Caco-2 (cell line): Measurements from ENCODE around the gene TWIST1. TPM values are rescaled to one million over a fixed set of nuclear protein-coding genes. Genes with fewer than 3 reads are reported as not detected.

Source experiments
- BruUV-seq: library from RNA; stranded (reverse); fragments of 400-500 nt; replicated peaks from 2 replicates; lab custom pipeline; 2021; lab: Mats Ljungman, UMichigan
- CTCF ChIA-PET: fragments of 300-600 bp; sonication (Branson Sonifier 250); formaldehyde crosslinking; loops from one replicate; lab custom pipeline; 2022; ENCODE audit warnings: antibody characterized with exemption; lab: Charles Lee
- POLR2A ChIA-PET: fragments of 300-600 bp; sonication (Branson Sonifier 250); formaldehyde crosslinking; loops from one replicate; lab custom pipeline; 2022; ENCODE audit warnings: antibody characterized with exemption; lab: Charles Lee
- DNase-seq, 2 experiments: peaks; one replicate each; pipeline versions ENCODE4 v3.0.0 to v3.0.0-alpha.2; 2020 to 2022
- H3K27me3 ChIP-seq: replicated peaks from 2 replicates; pipeline ENCODE4 v1.6.0; 2011; ENCODE audit warnings: low read length; ENCODE audit not compliant: control insufficient read depth, insufficient read depth
- H3K36me3 ChIP-seq: 2 replicates; pipeline ENCODE4 v1.5.1; 2011; ENCODE audit warnings: low read length; ENCODE audit not compliant: control insufficient read depth, insufficient read depth
- H3K4me1 ChIP-seq: fragments of 250-450 bp; sonication (Bioruptor Pico); 2 replicates; pipeline ENCODE4 v1.5.1; 2020; ENCODE audit warnings: mild to moderate bottlenecking
- H3K4me3 ChIP-seq: 2 replicates; pipeline ENCODE4 v1.5.1; 2011; ENCODE audit warnings: low read depth, mild to moderate bottlenecking, control low read depth, low read length
- H3K9me3 ChIP-seq: fragments of 250-450 bp; sonication (Bioruptor Pico); 2 replicates; pipeline ENCODE4 v1.5.1; 2020; ENCODE audit warnings: mild to moderate bottlenecking, moderate library complexity
- H3K27ac Mint-ChIP-seq: one replicate; pipeline ENCODE4 v1.8.0; 2022; ENCODE audit warnings: mixed read lengths; ENCODE audit not compliant: unreplicated experiment
- H3K27me3 Mint-ChIP-seq: one replicate; pipeline ENCODE4 v1.8.0; 2022; ENCODE audit warnings: mixed read lengths; ENCODE audit not compliant: insufficient read depth, unreplicated experiment
- H3K36me3 Mint-ChIP-seq: one replicate; pipeline ENCODE4 v1.8.0; 2022; ENCODE audit warnings: mild to moderate bottlenecking, mixed read lengths; ENCODE audit not compliant: insufficient read depth, unreplicated experiment
- H3K4me1 Mint-ChIP-seq: one replicate; pipeline ENCODE4 v1.8.0; 2022; ENCODE audit warnings: low read depth, mixed read lengths; ENCODE audit not compliant: unreplicated experiment
- H3K4me3 Mint-ChIP-seq: one replicate; pipeline ENCODE4 v1.8.0; 2022; ENCODE audit warnings: mild to moderate bottlenecking, moderate library complexity, mixed read lengths; ENCODE audit not compliant: unreplicated experiment
- H3K9me3 Mint-ChIP-seq: one replicate; pipeline ENCODE4 v1.8.0; 2022; ENCODE audit warnings: mixed read lengths; ENCODE audit not compliant: unreplicated experiment
- CTCF ChIP-seq, 2 experiments: fragments of 200-600 bp in 1 of 2; IDR thresholded peaks; 1 replicate in 1 of 2; 2 replicates in 1 of 2; pipeline versions ENCODE4 v1.5.1 to v1.8.0; 2011 to 2022; ENCODE audit warnings: antibody characterized with exemption in 1 of 2, control low read depth in 1 of 2, inconsistent platforms in 1 of 2, low read depth in 1 of 2, low read length in 1 of 2, mild to moderate bottlenecking in 1 of 2, moderate library complexity in 1 of 2; ENCODE audit not compliant: insufficient read depth in 1 of 2, severe bottlenecking in 1 of 2, unreplicated experiment in 1 of 2
- intact Hi-C: fragments of 100-400 bp; cut with micrococcal nuclease; formaldehyde crosslinking; loops from one replicate; pipeline ENCODE4 v1.10.0; 2022; ENCODE audit not compliant: unreplicated experiment
- total RNA-seq: library from RNA; stranded (reverse); gene quantifications from 2 replicates; pipeline ENCODE4 v1.2.3, GENCODE V29; 2022

TWIST1 gene
- total RNA-seq, 1 experiment from 2014 or later: not detected

GRCh38 chr7:19101909-19102308 is 15.5 kb downstream of the TWIST1 start:
- intact Hi-C loops: no loop called here
- H3K9me3 ChIP-seq: no peaks in the 10 kb centered on the region
- Mint-ChIP-seq H3K4me1 (no peaks in the 10 kb centered on the region), H3K27ac (no peak overlapping the region), H3K36me3 (no peaks in the 10 kb centered on the region), H3K9me3 (no peaks in the 10 kb centered on the region), H3K4me3 (no peak overlapping the region), H3K27me3 (peaks cover 11% of the 10 kb centered on the region)
- ChIA-PET CTCF (no interaction called here), POLR2A (no interaction called here)
- TF ChIP-seq CTCF (IDR thresholded peaks at IDR 0.05; ENCODE audit: insufficient read depth in 1 of 2, low read depth in 1 of 2, low read length in 1 of 2, severe bottlenecking in 1 of 2, unreplicated experiment in 1 of 2): no peak
- H3K27me3 ChIP-seq: no peaks in the 10 kb centered on the region
- no TSS peak for BruUV-seq
- no peaks in the 10 kb centered on the region for H3K4me1 ChIP-seq
- no peak overlapping the region for H3K4me3 ChIP-seq
- DNase-seq: no peak
- no peaks in the 10 kb centered on the region for H3K36me3 ChIP-seq

GRCh38 chr7:19101472-19101871 is 16.0 kb downstream of the TWIST1 start:
- no peak overlapping the region for H3K27ac Mint-ChIP-seq
- BruUV-seq: no TSS peak
- no peak for TF ChIP-seq CTCF (IDR thresholded peaks at IDR 0.05; ENCODE audit: insufficient read depth in 1 of 2, low read depth in 1 of 2, low read length in 1 of 2, severe bottlenecking in 1 of 2, unreplicated experiment in 1 of 2)
- Histone ChIP-seq H3K27me3 (no peaks in the 10 kb centered on the region), H3K36me3 (no peaks in the 10 kb centered on the region), H3K4me1 (no peaks in the 10 kb centered on the region), H3K4me3 (no peak overlapping the region), H3K9me3 (no peaks in the 10 kb centered on the region)
- ChIA-PET CTCF (no interaction called here), POLR2A (no interaction called here)
- no peaks in the 10 kb centered on the region for H3K36me3 Mint-ChIP-seq
- H3K4me3 Mint-ChIP-seq: no peak overlapping the region
- H3K4me1 Mint-ChIP-seq: no peaks in the 10 kb centered on the region
- intact Hi-C loops: no loop called here
- H3K9me3 Mint-ChIP-seq: no peaks in the 10 kb centered on the region
- no peak for DNase-seq
- peaks cover 11% of the 10 kb centered on the region for H3K27me3 Mint-ChIP-seq

GRCh38 chr7:19099924-19100323 is 17.5 kb downstream of the TWIST1 start:
- ChIA-PET POLR2A (no interaction called here), CTCF (interaction anchor here (0.7 kb wide), 1 partner anchor 8 kb away, joined by 5 read pairs; no protein-coding TSS in a partner anchor)
- no peaks in the 10 kb centered on the region for H3K4me1 Mint-ChIP-seq
- intact Hi-C loops: no loop called here
- H3K9me3 ChIP-seq: no peaks in the 10 kb centered on the region
- no peak overlapping the region for H3K27ac Mint-ChIP-seq
- no peak overlapping the region for H3K4me3 Mint-ChIP-seq
- no peak for TF ChIP-seq CTCF (IDR thresholded peaks at IDR 0.05; ENCODE audit: insufficient read depth in 1 of 2, low read depth in 1 of 2, low read length in 1 of 2, severe bottlenecking in 1 of 2, unreplicated experiment in 1 of 2)
- H3K27me3 Mint-ChIP-seq: peaks cover 4% of the 10 kb centered on the region
- no peak for DNase-seq
- no peaks in the 10 kb centered on the region for H3K27me3 ChIP-seq
- no peaks in the 10 kb centered on the region for H3K36me3 Mint-ChIP-seq
- no TSS peak for BruUV-seq
- no peaks in the 10 kb centered on the region for H3K4me1 ChIP-seq
- H3K36me3 ChIP-seq: no peaks in the 10 kb centered on the region
- no peak overlapping the region for H3K4me3 ChIP-seq
- no peaks in the 10 kb centered on the region for H3K9me3 Mint-ChIP-seq
